ENCODE results near the gene FANCE.

Gene FANCE

GRCh38 chr6:35417979-35418661 lies 34.0 kb upstream of the FANCE start:
- Mint-ChIP-seq H3K27me3 (ENCODE audit: low read depth, poor library complexity) (peaks cover 4% of the 10 kb centered on the region), H3K36me3 (ENCODE audit: low read depth) (peaks cover 21% of the 10 kb centered on the region), H3K4me3 (no peak overlapping the region), H3K27ac (peak overlapping the region; percentile 83), H3K4me1 (peaks cover 31% of the 10 kb centered on the region), H3K9me3 (no peaks in the 10 kb centered on the region)
- DNase-seq = no peak
- no peak for TF ChIP-seq CTCF (IDR thresholded peaks at IDR 0.05)

- H3K4me3 Mint-ChIP-seq = no peak overlapping the region
- H3K9me3 Mint-ChIP-seq = no peaks in the 10 kb centered on the region
- no peak for DNase-seq
- peak overlapping the region; percentile 25 for H3K27ac Mint-ChIP-seq
- H3K36me3 Mint-ChIP-seq (ENCODE audit: low read depth) = peaks cover 17% of the 10 kb centered on the region
- peaks cover 28% of the 10 kb centered on the region for H3K4me1 Mint-ChIP-seq
- peaks cover 4% of the 10 kb centered on the region for H3K27me3 Mint-ChIP-seq (ENCODE audit: low read depth, poor library complexity)
- TF ChIP-seq CTCF (IDR thresholded peaks at IDR 0.05) = peak; percentile 21
Observed at GRCh38 chr6:35419417-35419816, 32.7 kb upstream of the FANCE start.

- no peak for TF ChIP-seq CTCF (IDR thresholded peaks at IDR 0.05)
- Mint-ChIP-seq H3K4me1 (peaks cover 22% of the 10 kb centered on the region), H3K9me3 (no peaks in the 10 kb centered on the region), H3K36me3 (ENCODE audit: low read depth) (peaks cover 22% of the 10 kb centered on the region), H3K27me3 (ENCODE audit: low read depth, poor library complexity) (peaks cover 4% of the 10 kb centered on the region), H3K4me3 (no peak overlapping the region), H3K27ac (no peak overlapping the region)
- no peak for DNase-seq
Observed at GRCh38 chr6:35419961-35420360, 32.2 kb upstream of the FANCE start.

GRCh38 chr6:35425284-35425683 lies 26.9 kb upstream of the FANCE start:
- peaks cover 27% of the 10 kb centered on the region for H3K4me1 Mint-ChIP-seq

GRCh38 chr6:35426074-35426473 lies 26.1 kb upstream of the FANCE start:
- Mint-ChIP-seq H3K27ac (peak overlapping the region; percentile 87), H3K9me3 (peaks cover 15% of the 10 kb centered on the region), H3K27me3 (ENCODE audit: low read depth, poor library complexity) (no peaks in the 10 kb centered on the region), H3K4me3 (no peak overlapping the region), H3K4me1 (peaks cover 27% of the 10 kb centered on the region), H3K36me3 (ENCODE audit: low read depth) (peaks cover 23% of the 10 kb centered on the region)
- TF ChIP-seq CTCF (IDR thresholded peaks at IDR 0.05) = no peak
- DNase-seq = no peak

More at GRCh38 chr6:35425284-35425683, 26.9 kb upstream of the FANCE start:
- Mint-ChIP-seq H3K36me3 (ENCODE audit: low read depth) (peaks cover 26% of the 10 kb centered on the region), H3K9me3 (peaks cover 13% of the 10 kb centered on the region), H3K4me3 (no peak overlapping the region), H3K27ac (no peak overlapping the region), H3K27me3 (ENCODE audit: low read depth, poor library complexity) (no peaks in the 10 kb centered on the region)
- no peak for TF ChIP-seq CTCF (IDR thresholded peaks at IDR 0.05)
- DNase-seq = no peak

GRCh38 chr6:35427435-35427834 lies 24.7 kb upstream of the FANCE start:
- Mint-ChIP-seq H3K36me3 (ENCODE audit: low read depth) (peaks cover 19% of the 10 kb centered on the region), H3K27me3 (ENCODE audit: low read depth, poor library complexity) (no peaks in the 10 kb centered on the region), H3K4me3 (no peak overlapping the region), H3K9me3 (peaks cover 15% of the 10 kb centered on the region), H3K4me1 (peaks cover 27% of the 10 kb centered on the region), H3K27ac (no peak overlapping the region)
- TF ChIP-seq CTCF (IDR thresholded peaks at IDR 0.05) = no peak
- DNase-seq = no peak
